ENCODE data around the gene MPV17. TPM values are rescaled to one million over a fixed set of nuclear protein-coding genes. Genes with fewer than 3 reads are reported as not detected.
"Not testable (repeated sequence)": the region's sequence is repeated elsewhere in the genome, so short reads cannot be mapped to it uniquely, and the experiment has no call there.

The MPV17 gene
- total RNA-seq, 1 donor from 2014 or later: 77.1 TPM

GRCh38 chr2:27298391-27299080, 24.4 kb downstream of the MPV17 start:
- no peak for DNase-seq (ENCODE audit: low spot score)

GRCh38 chr2:27297195-27297594, 25.7 kb downstream of the MPV17 start:
- no peak for DNase-seq (ENCODE audit: low spot score)

GRCh38 chr2:27296481-27296880, 26.4 kb downstream of the MPV17 start:
- DNase-seq (ENCODE audit: low spot score): no peak

GRCh38 chr2:27294928-27295327, 28.0 kb downstream of the MPV17 start:
- DNase-seq (ENCODE audit: low spot score): no peak

- DNase-seq (ENCODE audit: low spot score): no peak
These were observed 31.0 kb downstream of the MPV17 start for GRCh38 chr2:27291865-27292264.

GRCh38 chr2:27290549-27290948, 32.3 kb downstream of the MPV17 start:
- no peak for DNase-seq (ENCODE audit: low spot score)

GRCh38 chr2:27288610-27289009, 34.3 kb downstream of the MPV17 start:
- DNase-seq (ENCODE audit: low spot score): no peak

- no peak for DNase-seq (ENCODE audit: low spot score)
These were observed 37.4 kb downstream of the MPV17 start for GRCh38 chr2:27285481-27285880.

- no peak for DNase-seq (ENCODE audit: low spot score)
These were observed 37.9 kb downstream of the MPV17 start for GRCh38 chr2:27284996-27285395.

- no peak for DNase-seq (ENCODE audit: low spot score)
These were observed 40.0 kb downstream of the MPV17 start for GRCh38 chr2:27282892-27283291.

- no peak for DNase-seq (ENCODE audit: low spot score)
These were observed 40.9 kb downstream of the MPV17 start, which contains the start of gene TRIM54 for GRCh38 chr2:27281855-27282559. TSS of gene TRIM54 (plus strand) at chr2:27282429. CDS start at chr2:27282732, 303 bp downstream.

- no peak for DNase-seq (ENCODE audit: low spot score)
These were observed 41.5 kb downstream of the MPV17 start for GRCh38 chr2:27281442-27281841.

GRCh38 chr2:27280826-27281225, 42.1 kb downstream of the MPV17 start:
- no peak for DNase-seq (ENCODE audit: low spot score)

GRCh38 chr2:27278010-27278409, 44.9 kb downstream of the MPV17 start:
- DNase-seq (ENCODE audit: low spot score): no peak

GRCh38 chr2:27275211-27276150, 47.4 kb downstream of the MPV17 start, which contains the start of gene DNAJC5G:
TSS of gene DNAJC5G (plus strand) at chr2:27275433. CDS start at chr2:27276729, 1,296 bp downstream.
- no peak for DNase-seq (ENCODE audit: low spot score)

GRCh38 chr2:27272537-27273522, 50.1 kb downstream of the MPV17 start:
- not testable (repeated sequence) for DNase-seq (ENCODE audit: low spot score)

GRCh38 chr2:27271631-27272340, 51.1 kb downstream of the MPV17 start:
- DNase-seq (ENCODE audit: low spot score): no peak

GRCh38 chr2:27270670-27271069, 52.2 kb downstream of the MPV17 start:
- DNase-seq (ENCODE audit: low spot score): no peak

GRCh38 chr2:27270131-27270530, 52.8 kb downstream of the MPV17 start:
- no peak for DNase-seq (ENCODE audit: low spot score)

- not testable (repeated sequence) for DNase-seq (ENCODE audit: low spot score)
These were observed 54.6 kb downstream of the MPV17 start for GRCh38 chr2:27268296-27268695.
